ENCODE measurements around the gene LRRC17. TPM values are rescaled to one million over a fixed set of nuclear protein-coding genes. Genes with fewer than 3 reads are reported as not detected.

The LRRC17 gene
- total and polyA plus RNA-seq, 2 of the 4 experiments (the other 2 are of a cell fraction) = 250 to 280 TPM

GRCh38 chr7:102967798-102968197, 55.0 kb downstream of the LRRC17 start:
- TF ChIP-seq CEBPB (IDR thresholded peaks at IDR 0.05; ENCODE audit: low read depth, low read length) = peak; percentile 63
- TF ChIP-seq USF2 (IDR thresholded peaks at IDR 0.05; ENCODE audit: low read depth, low read length) = no peak
- no peak overlapping the region; the same call in 1 of the 2 replicates for H3K4me2 ChIP-seq (ENCODE audit: low read depth, low read length)
- no peak overlapping the region for H2BK5ac ChIP-seq (ENCODE audit: low read depth, low read length, poor library complexity, severe bottlenecking)
- H3K4ac ChIP-seq (ENCODE audit: low read depth, low read length) = 0 out of 2 replicates have a peak overlapping the region, but pooled peaks have one; percentile 2
- ATAC-seq (ENCODE audit: low read depth) = peak; percentile 95
- no peaks in the 10 kb centered on the region for H3K27me3 ChIP-seq (ENCODE audit: control insufficient read depth, insufficient read depth, low read length)
- H3K9me1 ChIP-seq (ENCODE audit: insufficient read depth, low read length) = no peaks in the 10 kb centered on the region
- H4K8ac ChIP-seq (ENCODE audit: low read depth in 2 of 2, low read length in 2 of 2) = no peak overlapping the region
- no peaks in the 10 kb centered on the region for H3K9me3 ChIP-seq (ENCODE audit: control insufficient read depth, insufficient read depth, low read length)
- no peak overlapping the region for H3K4me3 ChIP-seq (ENCODE audit: insufficient read depth, low read depth, low read length)
- no peak overlapping the region for H3K14ac ChIP-seq (replicated peaks; ENCODE audit: low read depth, low read length)
- no peak overlapping the region for H3K18ac ChIP-seq (ENCODE audit: low read depth, low read length)
- H2AFZ ChIP-seq (replicated peaks; ENCODE audit: low read length, poor library complexity) = no peak overlapping the region
- H2BK20ac ChIP-seq (ENCODE audit: low read depth, low read length) = no peak overlapping the region
- H2BK120ac ChIP-seq (ENCODE audit: low read depth, low read length) = 0 out of 2 replicates have a peak overlapping the region, but pooled peaks have one; percentile 1
- no TSS peak for BruUV-seq (replicated peaks)
- no peak overlapping the region for H3K56ac ChIP-seq (ENCODE audit: extremely low read depth, insufficient read depth, low read length)
- no peaks in the 10 kb centered on the region for H3K79me1 ChIP-seq (ENCODE audit: low read depth in 1 of 2, low read length in 2 of 2)
- H3K4me1 ChIP-seq (ENCODE audit: control insufficient read depth, insufficient read depth, low read length) = no peaks in the 10 kb centered on the region
- H3K9ac ChIP-seq (ENCODE audit: low read depth, low read length) = no peak overlapping the region
- no peak overlapping the region for H3K27ac ChIP-seq (ENCODE audit: insufficient read depth, low read length)
- H3K23ac ChIP-seq (ENCODE audit: low read depth, low read length) = no peak overlapping the region
- dilution Hi-C loops (cut with HindIII; ENCODE audit: low sequenced_read_pairs, unreplicated experiment) = no loop called here
- H2AK9ac ChIP-seq (replicated peaks; ENCODE audit: low read depth, low read length, poor library complexity) = no peak overlapping the region
- DNase-seq = peak; percentile 77
- H4K20me1 ChIP-seq (ENCODE audit: insufficient read depth, low read length) = no peaks in the 10 kb centered on the region
- no peaks in the 10 kb centered on the region for H3K36me3 ChIP-seq (ENCODE audit: control insufficient read depth, insufficient read depth, low read length)
- CTCF ChIA-PET = no interaction called here
- in situ Hi-C loops (cut with MboI; ENCODE audit: low sequenced_read_pairs) = no loop called here
- no peak overlapping the region for H4K91ac ChIP-seq (ENCODE audit: insufficient read depth, low read depth, low read length)
- H2AK5ac ChIP-seq (ENCODE audit: low read depth, low read length) = no peak overlapping the region
- H4K5ac ChIP-seq (ENCODE audit: low read depth, low read length) = no peak overlapping the region
- POLR2A ChIA-PET (ENCODE audit: unreplicated experiment) = no interaction called here
- H2BK15ac ChIP-seq (ENCODE audit: low read depth, low read length) = no peak overlapping the region
- intact Hi-C loops (cut with micrococcal nuclease) = no loop called here

Measured in IMR-90 (cell line).